ENCODE measurements around the gene KDM2A.

- TF ChIP-seq, protein P1, sequence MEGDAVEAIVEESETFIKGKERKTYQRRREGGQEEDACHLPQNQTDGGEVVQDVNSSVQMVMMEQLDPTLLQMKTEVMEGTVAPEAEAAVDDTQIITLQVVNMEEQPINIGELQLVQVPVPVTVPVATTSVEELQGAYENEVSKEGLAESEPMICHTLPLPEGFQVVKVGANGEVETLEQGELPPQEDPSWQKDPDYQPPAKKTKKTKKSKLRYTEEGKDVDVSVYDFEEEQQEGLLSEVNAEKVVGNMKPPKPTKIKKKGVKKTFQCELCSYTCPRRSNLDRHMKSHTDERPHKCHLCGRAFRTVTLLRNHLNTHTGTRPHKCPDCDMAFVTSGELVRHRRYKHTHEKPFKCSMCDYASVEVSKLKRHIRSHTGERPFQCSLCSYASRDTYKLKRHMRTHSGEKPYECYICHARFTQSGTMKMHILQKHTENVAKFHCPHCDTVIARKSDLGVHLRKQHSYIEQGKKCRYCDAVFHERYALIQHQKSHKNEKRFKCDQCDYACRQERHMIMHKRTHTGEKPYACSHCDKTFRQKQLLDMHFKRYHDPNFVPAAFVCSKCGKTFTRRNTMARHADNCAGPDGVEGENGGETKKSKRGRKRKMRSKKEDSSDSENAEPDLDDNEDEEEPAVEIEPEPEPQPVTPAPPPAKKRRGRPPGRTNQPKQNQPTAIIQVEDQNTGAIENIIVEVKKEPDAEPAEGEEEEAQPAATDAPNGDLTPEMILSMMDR (conservative IDR thresholded peaks at IDR 0.05 in 1 of 2, IDR thresholded peaks at IDR 0.05 in 1 of 2; ENCODE audit: extremely low read depth in 1 of 2, insufficient read depth in 1 of 2, low read depth in 1 of 2, low read length in 2 of 2): no peak
- no peak for TF ChIP-seq EZH2 (IDR thresholded peaks at IDR 0.05; ENCODE audit: borderline replicate concordance, low read length)
Observed at GRCh38 chr11:67269401-67270255, 150.6 kb downstream of the KDM2A start.
